22Rv1 (cell line): ENCODE measurements around the gene RORC.

ENCODE experiments used
- H3K27ac ChIP-seq: fragments of 450-650 bp; 2 replicates; pipeline ENCODE4 v1.5.1; 2017
- ZFX ChIP-seq: fragments of 450-650 bp; IDR thresholded peaks from 2 replicates; pipeline ENCODE4 v1.6.1; 2017; ENCODE audit warnings: antibody characterized with exemption, borderline replicate concordance
- TF ChIP-seq, protein P1 (sequence below): fragments of 450-650 bp; IDR thresholded peaks from 2 replicates; pipeline ENCODE4 v1.5.1; 2017; ENCODE audit warnings: mild to moderate bottlenecking

RORC gene

DNA sequence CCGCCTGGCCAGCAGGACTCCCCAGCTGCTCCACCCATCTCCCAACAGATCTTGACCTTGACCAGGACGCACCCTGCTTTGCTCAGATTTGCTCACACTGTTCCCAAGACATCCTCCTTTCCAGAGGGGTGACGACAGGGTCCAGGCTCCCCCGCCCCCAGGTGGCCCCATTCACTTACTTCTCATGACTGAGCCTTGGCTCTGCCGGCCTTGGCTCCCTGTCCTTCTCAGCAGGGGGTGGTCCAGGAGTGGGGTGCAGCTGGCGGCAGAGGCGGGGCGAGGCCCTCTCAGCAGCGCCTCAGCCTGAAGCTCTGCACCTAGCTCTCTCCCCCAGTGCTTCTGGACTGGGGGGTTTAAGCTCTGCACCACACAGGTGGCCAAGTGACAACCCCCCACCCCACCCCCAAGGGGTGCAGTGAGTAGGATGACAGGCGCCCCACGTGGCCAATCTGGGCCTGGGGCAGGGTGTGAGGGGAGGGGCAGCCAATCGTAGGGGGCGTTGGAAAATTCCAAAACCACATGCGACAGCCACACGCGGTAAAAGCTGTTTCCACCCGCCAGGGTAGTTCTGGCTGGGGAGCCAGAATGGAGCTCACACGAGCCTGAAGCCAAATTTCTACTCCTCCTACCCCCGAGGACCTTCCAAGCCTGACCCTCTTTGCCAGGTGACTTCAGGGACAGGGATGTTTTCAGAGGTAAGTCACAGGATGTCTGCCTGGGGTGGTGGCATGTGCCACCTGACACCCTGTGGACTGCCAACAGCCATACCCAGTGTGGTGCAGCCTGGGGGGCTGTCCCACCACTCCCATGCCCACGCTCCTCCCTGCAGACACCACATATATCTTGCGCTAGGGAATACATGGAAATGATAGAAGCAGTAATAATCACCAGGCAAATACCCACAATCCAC lies 5.6 kb downstream of the RORC start:
- no peak overlapping the region for H3K27ac ChIP-seq
- no peak for TF ChIP-seq ZFX
- TF ChIP-seq, protein P1, sequence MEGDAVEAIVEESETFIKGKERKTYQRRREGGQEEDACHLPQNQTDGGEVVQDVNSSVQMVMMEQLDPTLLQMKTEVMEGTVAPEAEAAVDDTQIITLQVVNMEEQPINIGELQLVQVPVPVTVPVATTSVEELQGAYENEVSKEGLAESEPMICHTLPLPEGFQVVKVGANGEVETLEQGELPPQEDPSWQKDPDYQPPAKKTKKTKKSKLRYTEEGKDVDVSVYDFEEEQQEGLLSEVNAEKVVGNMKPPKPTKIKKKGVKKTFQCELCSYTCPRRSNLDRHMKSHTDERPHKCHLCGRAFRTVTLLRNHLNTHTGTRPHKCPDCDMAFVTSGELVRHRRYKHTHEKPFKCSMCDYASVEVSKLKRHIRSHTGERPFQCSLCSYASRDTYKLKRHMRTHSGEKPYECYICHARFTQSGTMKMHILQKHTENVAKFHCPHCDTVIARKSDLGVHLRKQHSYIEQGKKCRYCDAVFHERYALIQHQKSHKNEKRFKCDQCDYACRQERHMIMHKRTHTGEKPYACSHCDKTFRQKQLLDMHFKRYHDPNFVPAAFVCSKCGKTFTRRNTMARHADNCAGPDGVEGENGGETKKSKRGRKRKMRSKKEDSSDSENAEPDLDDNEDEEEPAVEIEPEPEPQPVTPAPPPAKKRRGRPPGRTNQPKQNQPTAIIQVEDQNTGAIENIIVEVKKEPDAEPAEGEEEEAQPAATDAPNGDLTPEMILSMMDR = no peak

DNA sequence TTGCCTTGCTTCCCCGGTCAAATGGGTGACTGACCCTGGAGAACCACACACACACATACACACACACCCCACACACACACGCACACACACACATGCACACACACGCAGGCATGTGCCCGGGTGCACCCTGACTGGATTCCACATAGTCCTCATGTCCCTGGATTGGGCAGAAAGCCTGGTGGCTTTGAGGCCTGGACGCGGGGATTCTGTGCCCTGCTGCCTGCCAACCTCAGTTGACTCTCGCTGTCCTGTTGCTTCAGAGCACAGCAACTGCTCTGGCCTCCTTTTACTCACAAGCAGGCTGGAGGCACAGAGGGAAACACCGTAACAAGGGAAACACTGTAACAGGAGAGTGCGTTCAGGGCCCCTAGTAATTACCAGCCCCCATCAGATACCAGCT lies 6.4 kb downstream of the RORC start:
- H3K27ac ChIP-seq = no peak overlapping the region
- TF ChIP-seq ZFX = no peak
- TF ChIP-seq, protein P1 = no peak

DNA sequence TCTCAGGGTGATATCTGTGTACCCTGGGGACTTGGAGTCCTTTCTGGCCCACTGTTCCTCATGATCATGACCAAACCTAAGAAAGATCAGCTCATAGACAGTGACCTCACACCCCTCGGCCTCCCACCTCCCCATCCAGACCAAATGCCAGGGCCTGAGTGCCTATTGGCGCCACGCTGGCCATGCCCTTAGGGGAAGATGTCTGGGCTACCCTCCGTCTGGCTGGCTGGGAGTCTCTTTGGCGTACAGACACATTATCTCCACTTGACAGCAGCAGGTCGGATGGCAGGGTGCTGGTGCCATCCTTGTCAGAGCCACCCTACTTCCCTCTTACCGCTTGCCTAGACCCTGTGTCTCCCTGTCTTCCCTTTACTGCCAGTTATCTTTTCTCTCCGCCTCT lies 8.4 kb downstream of the RORC start:
- H3K27ac ChIP-seq = no peak overlapping the region
- TF ChIP-seq ZFX = no peak
- TF ChIP-seq, protein P1 = no peak

DNA sequence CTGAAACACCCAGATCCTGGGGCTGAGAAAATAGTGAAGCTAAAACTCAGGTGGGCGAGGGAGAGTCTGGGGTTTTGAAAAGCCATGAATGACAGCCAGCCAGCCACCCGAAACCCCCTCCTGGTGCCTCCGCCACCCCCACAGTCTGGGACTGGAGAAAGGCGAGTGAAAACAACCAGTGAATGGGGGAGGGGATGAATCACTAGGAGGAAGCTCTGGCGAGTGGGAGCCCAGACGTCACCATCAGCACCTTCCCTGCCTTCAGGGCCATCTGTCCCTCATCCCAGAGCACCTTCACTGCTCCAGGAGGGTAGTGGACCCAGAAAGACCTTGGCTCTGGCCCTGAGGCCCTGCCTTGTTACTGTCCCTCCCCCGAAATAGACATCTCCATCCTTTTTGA lies 9.2 kb downstream of the RORC start:
- no peak overlapping the region for H3K27ac ChIP-seq
- no peak for TF ChIP-seq ZFX
- TF ChIP-seq, protein P1 = no peak

DNA sequence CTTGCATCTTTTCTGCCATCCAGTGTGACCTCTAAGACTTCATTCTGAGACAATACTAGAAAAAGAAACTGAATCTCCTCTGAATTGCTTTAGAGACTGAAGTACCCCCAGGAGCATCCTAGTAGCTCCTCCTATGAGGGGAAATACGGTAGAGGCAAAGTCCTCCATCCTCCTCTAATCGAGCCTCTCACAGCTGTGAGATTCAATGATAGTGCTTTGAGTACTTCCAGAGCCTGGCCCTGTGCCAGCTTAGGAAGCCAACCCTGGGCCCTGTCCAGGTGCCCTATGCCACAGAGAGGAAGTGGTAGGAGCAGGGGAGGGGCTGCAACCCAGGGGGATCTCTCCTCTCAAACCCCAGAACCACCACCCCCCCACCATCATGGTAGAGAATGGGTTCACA lies 10.7 kb downstream of the RORC start:
- no peak overlapping the region for H3K27ac ChIP-seq
- no peak for TF ChIP-seq ZFX
- TF ChIP-seq, protein P1 = no peak

DNA sequence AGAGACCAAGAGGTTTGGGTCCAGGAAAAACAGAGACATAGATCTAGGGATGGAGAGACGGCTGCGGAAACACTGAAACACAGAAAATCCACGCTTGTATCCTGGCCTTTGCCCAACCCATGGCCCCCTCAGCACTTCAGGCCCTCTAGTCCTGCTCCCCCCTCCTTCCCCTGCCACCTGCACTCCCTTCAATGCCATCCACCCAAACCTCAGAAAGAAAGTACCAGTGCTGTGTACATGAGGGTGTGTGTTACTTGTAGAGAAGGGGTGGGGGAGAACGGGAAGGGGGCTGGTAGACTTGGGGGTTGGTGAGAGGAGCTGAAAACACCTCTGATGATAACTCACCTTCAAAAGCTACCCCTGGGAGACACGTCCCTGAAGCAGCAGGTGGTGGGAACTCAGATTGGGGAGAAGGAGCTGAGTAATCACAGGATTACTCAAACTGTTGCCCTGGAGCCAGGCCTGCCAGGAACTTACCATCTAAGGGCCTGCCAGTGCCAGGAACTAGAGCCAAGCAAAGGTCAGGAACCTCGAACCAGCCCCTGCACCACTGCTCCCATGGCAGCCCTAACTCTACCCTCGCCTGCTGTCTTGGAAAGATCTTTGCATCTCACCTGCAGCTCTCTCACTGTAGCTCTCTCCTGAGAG lies 11.5 kb downstream of the RORC start:
- H3K27ac ChIP-seq = no peak overlapping the region
- TF ChIP-seq, protein P1 = no peak
- no peak for TF ChIP-seq ZFX
